Measurements from ENCODE around the gene PPCDC.

DNA sequence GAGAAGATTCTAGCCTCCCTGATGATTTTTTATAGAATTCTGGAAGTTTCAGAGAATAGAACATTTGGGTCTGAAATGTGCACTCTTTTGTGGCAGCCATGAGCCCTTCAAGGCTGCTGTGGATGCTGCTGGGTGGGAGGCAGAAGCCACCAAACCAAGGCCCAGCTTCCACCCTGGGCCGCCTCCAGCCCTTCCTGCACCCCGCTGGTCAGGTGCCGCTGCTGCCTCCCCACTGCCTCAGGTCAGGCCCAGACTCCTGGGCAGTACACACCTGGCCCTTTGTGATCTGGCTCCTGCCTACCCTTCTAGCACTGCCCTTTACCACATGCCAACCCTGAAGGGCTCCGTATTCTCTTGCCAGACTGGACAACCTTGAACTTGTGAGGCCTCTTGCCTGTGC lies 28.3 kb downstream of the PPCDC start:
- TF ChIP-seq POLR2AphosphoS5 (IDR thresholded peaks at IDR 0.05; ENCODE audit: low read depth, low read length) (no peak), POLR2A (IDR thresholded peaks at IDR 0.05; ENCODE audit: low read depth, low read length) (no peak)

All from GM12891 (cell line).